HepG2 (cell line): ENCODE measurements around the gene ZBTB46. TPM values are rescaled to one million over a fixed set of nuclear protein-coding genes. Genes with fewer than 3 reads are reported as not detected.

Experiments used
- AGO2 ChIP-seq: fragments of 200-400 bp; formaldehyde crosslinking; optimal IDR thresholded peaks from 2 replicates; pipeline ENCODE3; 2017; ENCODE audit warnings: mild to moderate bottlenecking, low read depth, low read length, moderate library complexity
- AHR ChIP-seq: IDR thresholded peaks from 2 replicates; pipeline ENCODE4 v1.6.1; 2018; ENCODE audit warnings: missing genetic modification reagents, missing compliant biosample characterization
- HNRNPLL ChIP-seq: fragments of 200-400 bp; formaldehyde crosslinking; IDR thresholded peaks from 2 replicates; pipeline ENCODE4 v1.6.1; 2017; ENCODE audit warnings: mild to moderate bottlenecking, low read depth, low read length; ENCODE audit not compliant: poor library complexity, severe bottlenecking
- MTA1 ChIP-seq: sonication (generic); formaldehyde crosslinking; IDR thresholded peaks from 2 replicates; pipeline ENCODE4 v1.4.0; 2020; ENCODE audit warnings: missing genetic modification reagents, mild to moderate bottlenecking, borderline replicate concordance
- MTA3 ChIP-seq: sonication (generic); formaldehyde crosslinking; IDR thresholded peaks from 2 replicates; pipeline ENCODE4 v1.4.0; 2020; ENCODE audit warnings: missing genetic modification reagents
- NCOA1 ChIP-seq: sonication (generic); formaldehyde crosslinking; IDR thresholded peaks from 2 replicates; pipeline ENCODE4 v1.9.0; 2021; ENCODE audit warnings: missing genetic modification reagents
- PRMT3 ChIP-seq: sonication (generic); formaldehyde crosslinking; IDR thresholded peaks from 2 replicates; pipeline ENCODE4 v1.8.1; 2022; ENCODE audit warnings: low read depth, mild to moderate bottlenecking, moderate library complexity, missing genetic modification reagents, borderline replicate concordance
- TSC22D2 ChIP-seq: sonication (generic); formaldehyde crosslinking; IDR thresholded peaks from 2 replicates; pipeline ENCODE4 v1.5.1; 2020; ENCODE audit warnings: missing genetic modification reagents, mild to moderate bottlenecking, borderline replicate concordance
- ZNF142 ChIP-seq: sonication (generic); formaldehyde crosslinking; IDR thresholded peaks from 2 replicates; pipeline ENCODE4 v1.4.0; 2020; ENCODE audit warnings: missing genetic modification reagents
- ZNF572 ChIP-seq: sonication (generic); formaldehyde crosslinking; IDR thresholded peaks from 2 replicates; pipeline ENCODE4 v1.5.1; 2020; ENCODE audit warnings: mild to moderate bottlenecking, missing genetic modification reagents
- ZNF609 ChIP-seq: sonication (generic); formaldehyde crosslinking; IDR thresholded peaks from 2 replicates; pipeline ENCODE4 v1.4.0; 2020; ENCODE audit warnings: mild to moderate bottlenecking, missing genetic modification reagents, borderline replicate concordance
- ZNF670 ChIP-seq: sonication (generic); formaldehyde crosslinking; IDR thresholded peaks from 2 replicates; pipeline ENCODE4 v1.8.0; 2022; ENCODE audit warnings: mild to moderate bottlenecking, missing genetic modification reagents, borderline replicate concordance
- ZNF710 ChIP-seq: sonication (generic); formaldehyde crosslinking; IDR thresholded peaks from 2 replicates; pipeline ENCODE4 v1.5.0; 2020; ENCODE audit warnings: mild to moderate bottlenecking, missing genetic modification reagents, borderline replicate concordance
- polyA plus RNA-seq, 8 experiments: library from polyadenylated mRNA; depleted of rRNA in 3 of 8; stranded (reverse) in 7 of 8; unstranded in 1 of 8; fragments of >200 nt; fragmentation: Illumina TruSeq in 4 of 8; extraction: Trizol in 4 of 8; gene quantifications; 2 replicates each; pipeline versions ENCODE4 v1.2.1 to v1.2.3, GENCODE V29; 2011 to 2016; ENCODE audit warnings: low read depth in 4 of 8, missing spikeins in 1 of 8, mixed read lengths in 1 of 8; ENCODE audit not compliant: insufficient read depth in 1 of 8
- total RNA-seq, 5 experiments: library from RNA; depleted of rRNA; stranded (reverse); fragments of >200 nt; fragmentation: Illumina TruSeq; extraction: Trizol; gene quantifications; 2 replicates each; pipeline ENCODE4 v1.2.3, GENCODE V29; 2016; ENCODE audit warnings: low read depth in 1 of 5

The ZBTB46 gene
- total and polyA plus RNA-seq, 2 of the 13 experiments (the other 11 are each of a cell fraction or from before 2014, with no cell fraction given), result 1.6 to 13.5 TPM

- TF ChIP-seq ZNF572 (CRISPR knock-in tag) (peak; percentile 96), AHR (no peak; the same call in 1 of the 2 replicates), ZNF710 (peak; percentile 30; the same call in 1 of the 2 replicates), ZNF670 (CRISPR knock-in tag) (peak; percentile 85), HNRNPLL (peak; percentile 46), TSC22D2 (CRISPR knock-in tag) (peak; percentile 89; the same call in 1 of the 2 replicates), ZNF142 (CRISPR knock-in tag) (peak; percentile 79), MTA3 (CRISPR knock-in tag) (no peak), AGO2 (peak; percentile 98), ZNF609 (CRISPR knock-in tag) (peak; percentile 81), PRMT3 (no peak), MTA1 (CRISPR knock-in tag) (peak; percentile 98), NCOA1 (CRISPR knock-in tag) (0 out of 2 replicates have a peak, but pooled peaks have one; percentile 43)
Observed at GRCh38 chr20:63739130-63740069, 91.7 kb downstream of the ZBTB46 start, which contains the start of gene SLC2A4RG (continued).
